PFSK-1 (cell line): ENCODE measurements around the gene FRG2.

Experiments
- FOXP2 ChIP-seq: optimal IDR thresholded peaks from 2 replicates; pipeline ENCODE3; 2011; ENCODE audit warnings: borderline replicate concordance, control low read depth, inconsistent platforms; ENCODE audit not compliant: insufficient read depth; ENCODE audit errors: extremely low read length, extremely low read depth
- POLR2AphosphoS5 ChIP-seq: IDR thresholded peaks from 2 replicates; pipeline ENCODE4 v1.6.1; 2012; ENCODE audit warnings: low read depth, mild to moderate bottlenecking, control low read depth, low read length, moderate library complexity
- TF ChIP-seq, protein P1 (sequence below), 2 experiments: IDR thresholded peaks; 2 replicates each; pipeline versions ENCODE4 v1.6.1 to v1.8.0; 2011 to 2012; ENCODE audit warnings: low read depth in 2 of 2, low read length in 2 of 2, control low read depth in 1 of 2, inconsistent platforms in 1 of 2, mild to moderate bottlenecking in 1 of 2, moderate library complexity in 1 of 2; ENCODE audit not compliant: insufficient read depth in 1 of 2

DNA sequence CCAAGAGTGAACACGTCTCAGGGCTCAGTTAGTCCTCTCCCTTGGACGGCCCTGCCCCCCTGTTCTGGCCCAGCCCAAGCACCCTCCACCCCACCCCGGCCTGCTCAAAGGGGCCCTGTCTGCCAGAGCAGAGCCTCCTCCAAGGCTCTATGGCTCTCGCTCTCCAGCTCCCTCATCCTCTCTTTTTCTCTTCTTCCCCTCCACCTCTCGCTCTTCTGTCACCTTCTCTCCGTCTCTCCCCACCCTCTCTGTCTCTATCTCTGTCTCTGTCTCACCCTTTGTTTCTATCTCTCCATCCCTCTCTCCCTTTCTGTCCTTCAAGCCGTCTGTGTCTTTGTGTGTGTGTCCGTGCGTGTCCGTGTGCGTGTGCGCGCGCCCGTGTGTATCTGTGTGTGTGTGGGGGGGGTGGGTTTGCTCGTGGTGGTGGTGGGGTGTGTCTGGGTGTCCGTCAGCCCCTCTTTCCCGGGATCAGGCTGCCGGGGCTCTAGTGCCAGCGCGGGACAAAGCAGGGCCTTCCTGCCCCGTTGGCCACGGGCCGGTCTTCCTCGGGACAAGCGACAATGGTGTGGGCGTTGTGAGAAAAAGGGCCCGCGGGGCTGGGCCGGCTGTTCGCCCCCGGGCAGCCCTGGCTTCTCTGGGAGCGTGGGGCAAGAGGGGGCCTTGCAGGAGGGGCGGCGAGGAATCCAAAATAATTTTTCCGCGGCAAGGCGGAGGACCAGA lies 8.7 kb downstream of the FRG2 start:
- TF ChIP-seq, protein P1, sequence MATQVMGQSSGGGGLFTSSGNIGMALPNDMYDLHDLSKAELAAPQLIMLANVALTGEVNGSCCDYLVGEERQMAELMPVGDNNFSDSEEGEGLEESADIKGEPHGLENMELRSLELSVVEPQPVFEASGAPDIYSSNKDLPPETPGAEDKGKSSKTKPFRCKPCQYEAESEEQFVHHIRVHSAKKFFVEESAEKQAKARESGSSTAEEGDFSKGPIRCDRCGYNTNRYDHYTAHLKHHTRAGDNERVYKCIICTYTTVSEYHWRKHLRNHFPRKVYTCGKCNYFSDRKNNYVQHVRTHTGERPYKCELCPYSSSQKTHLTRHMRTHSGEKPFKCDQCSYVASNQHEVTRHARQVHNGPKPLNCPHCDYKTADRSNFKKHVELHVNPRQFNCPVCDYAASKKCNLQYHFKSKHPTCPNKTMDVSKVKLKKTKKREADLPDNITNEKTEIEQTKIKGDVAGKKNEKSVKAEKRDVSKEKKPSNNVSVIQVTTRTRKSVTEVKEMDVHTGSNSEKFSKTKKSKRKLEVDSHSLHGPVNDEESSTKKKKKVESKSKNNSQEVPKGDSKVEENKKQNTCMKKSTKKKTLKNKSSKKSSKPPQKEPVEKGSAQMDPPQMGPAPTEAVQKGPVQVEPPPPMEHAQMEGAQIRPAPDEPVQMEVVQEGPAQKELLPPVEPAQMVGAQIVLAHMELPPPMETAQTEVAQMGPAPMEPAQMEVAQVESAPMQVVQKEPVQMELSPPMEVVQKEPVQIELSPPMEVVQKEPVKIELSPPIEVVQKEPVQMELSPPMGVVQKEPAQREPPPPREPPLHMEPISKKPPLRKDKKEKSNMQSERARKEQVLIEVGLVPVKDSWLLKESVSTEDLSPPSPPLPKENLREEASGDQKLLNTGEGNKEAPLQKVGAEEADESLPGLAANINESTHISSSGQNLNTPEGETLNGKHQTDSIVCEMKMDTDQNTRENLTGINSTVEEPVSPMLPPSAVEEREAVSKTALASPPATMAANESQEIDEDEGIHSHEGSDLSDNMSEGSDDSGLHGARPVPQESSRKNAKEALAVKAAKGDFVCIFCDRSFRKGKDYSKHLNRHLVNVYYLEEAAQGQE (IDR thresholded peaks at IDR 0.05; ENCODE audit: insufficient read depth in 1 of 2, low read depth in 2 of 2, low read length in 2 of 2), result no peak
- no peak for TF ChIP-seq POLR2AphosphoS5
- TF ChIP-seq FOXP2, result no peak
